Loucy (cell line): ENCODE measurements around the gene ZNF785.

Experiments
- CTCF ChIP-seq: fragments of 200-600 bp; sonication (generic); conservative IDR thresholded peaks from 2 replicates; pipeline ENCODE4 v1.5.1; 2014; ENCODE audit warnings: mild to moderate bottlenecking, antibody characterized with exemption, low read length
- EZH2phosphoT487 ChIP-seq: fragments of 200-600 bp; IDR thresholded peaks from 2 replicates; pipeline ENCODE4 v1.6.1; 2018; ENCODE audit warnings: antibody characterized with exemption, mild to moderate bottlenecking, moderate library complexity, borderline replicate concordance

GRCh38 chr16:30620169-30620568, 34.7 kb upstream of the ZNF785 start:
- TF ChIP-seq CTCF (no peak), EZH2phosphoT487 (no peak)
